ENCODE measurements around the gene HOXA11.

HOXA11 gene

DNA sequence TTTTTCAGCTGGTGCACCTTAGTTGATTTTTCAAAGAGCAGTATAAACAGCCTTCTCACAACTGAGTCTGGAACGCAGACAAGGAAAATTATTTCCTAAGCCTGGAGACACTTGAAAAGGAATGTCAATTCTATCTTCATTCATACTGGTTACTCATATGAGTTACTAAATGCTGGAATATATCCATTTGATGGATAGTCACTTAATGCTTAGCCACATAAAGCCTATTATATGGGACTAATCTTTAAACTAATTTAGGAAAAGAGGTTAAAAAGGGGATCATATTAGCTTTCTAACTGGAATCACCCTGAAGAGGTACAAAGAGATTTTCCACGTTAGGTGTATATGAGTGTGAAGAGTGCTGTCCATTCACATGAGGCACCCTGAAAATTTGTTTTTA is 52.8 kb downstream of the HOXA11 start:
- DNase-seq (ENCODE audit: low spot score) = no peak

DNA sequence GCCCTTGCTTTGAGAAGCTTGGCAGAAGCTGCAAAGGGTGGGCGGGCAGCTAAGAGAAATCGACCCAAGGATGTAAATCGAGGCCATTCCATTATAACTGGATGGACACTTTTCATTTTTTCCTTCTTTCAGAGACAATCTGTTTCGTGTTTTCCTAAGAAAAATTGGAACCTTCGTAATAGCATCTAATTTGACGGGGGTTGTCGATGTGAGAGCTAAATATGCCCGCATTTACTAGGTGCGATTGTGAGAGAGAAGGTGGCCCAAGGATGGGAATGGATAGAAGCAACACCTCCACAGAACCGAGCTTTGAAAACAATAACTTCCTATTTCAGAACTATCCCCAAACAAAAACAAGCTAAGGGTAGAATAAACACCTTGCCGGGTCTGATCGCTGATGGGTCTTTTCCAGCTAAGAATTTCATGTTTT is 53.6 kb downstream of the HOXA11 start:
- DNase-seq (ENCODE audit: low spot score) = no peak

All from CD4-positive, alpha-beta T cell treated with Interleukin-2 at 100 ng/mL for 4 hours (primary cell).